ENCODE data around the gene PNPLA5. TPM values are rescaled to one million over a fixed set of nuclear protein-coding genes. Genes with fewer than 3 reads are reported as not detected.

The PNPLA5 gene
- total RNA-seq, 4 donors from 2014 or later: not detected

DNA sequence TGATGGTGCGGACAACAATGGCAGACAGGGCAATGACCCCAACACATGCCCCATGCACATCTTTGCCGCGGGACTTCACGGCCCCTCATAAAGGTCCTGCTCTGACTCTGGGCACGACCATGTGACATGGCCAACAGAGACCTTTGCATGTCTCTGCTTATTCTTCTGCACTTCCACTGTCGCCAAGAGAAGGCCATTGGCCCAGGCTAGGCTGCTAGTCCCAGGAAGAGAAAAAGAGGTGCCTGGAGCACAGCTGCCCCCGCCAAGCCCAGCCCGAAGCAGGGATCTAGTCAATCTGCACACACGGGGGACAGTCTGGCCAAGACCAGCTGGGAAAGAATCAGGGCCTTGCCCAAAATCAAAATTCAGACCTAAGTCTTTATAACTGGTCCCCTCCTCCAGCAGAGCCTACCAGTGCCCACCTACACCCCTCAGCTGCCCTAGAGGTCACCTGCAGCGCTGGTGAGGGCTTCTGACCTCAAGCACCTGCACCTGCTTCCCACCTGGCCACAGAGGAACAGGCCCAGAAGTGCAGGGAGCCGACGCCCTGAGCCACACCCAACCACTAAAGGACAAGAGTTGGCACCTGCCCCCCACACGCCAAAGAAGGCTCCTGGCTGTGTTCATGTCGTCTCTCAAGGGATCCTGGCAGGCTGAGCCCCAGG is 37.6 kb downstream of the PNPLA5 start:
- no peaks in the 10 kb centered on the region for H3K36me3 ChIP-seq
- intact Hi-C loops (cut with DNase I; ENCODE audit: low total_unique reads): no loop called here
- H3K9me3 ChIP-seq: no peaks in the 10 kb centered on the region
- ATAC-seq (no peak), DNase-seq (peak in 1 of 2 donors; percentile 8)
- no peaks in the 10 kb centered on the region for H3K4me1 ChIP-seq
- no peak overlapping the region for H3K27ac ChIP-seq
- no peak overlapping the region for H3K4me3 ChIP-seq
- in situ Hi-C loops (cut with MboI; ENCODE audit: low sequenced_read_pairs in 4 of 4): no loop called here
- H3K27me3 ChIP-seq: peaks cover 4 to 31% (median 21%) of the 10 kb centered on the region in 3 donors
- TF ChIP-seq, protein P1, sequence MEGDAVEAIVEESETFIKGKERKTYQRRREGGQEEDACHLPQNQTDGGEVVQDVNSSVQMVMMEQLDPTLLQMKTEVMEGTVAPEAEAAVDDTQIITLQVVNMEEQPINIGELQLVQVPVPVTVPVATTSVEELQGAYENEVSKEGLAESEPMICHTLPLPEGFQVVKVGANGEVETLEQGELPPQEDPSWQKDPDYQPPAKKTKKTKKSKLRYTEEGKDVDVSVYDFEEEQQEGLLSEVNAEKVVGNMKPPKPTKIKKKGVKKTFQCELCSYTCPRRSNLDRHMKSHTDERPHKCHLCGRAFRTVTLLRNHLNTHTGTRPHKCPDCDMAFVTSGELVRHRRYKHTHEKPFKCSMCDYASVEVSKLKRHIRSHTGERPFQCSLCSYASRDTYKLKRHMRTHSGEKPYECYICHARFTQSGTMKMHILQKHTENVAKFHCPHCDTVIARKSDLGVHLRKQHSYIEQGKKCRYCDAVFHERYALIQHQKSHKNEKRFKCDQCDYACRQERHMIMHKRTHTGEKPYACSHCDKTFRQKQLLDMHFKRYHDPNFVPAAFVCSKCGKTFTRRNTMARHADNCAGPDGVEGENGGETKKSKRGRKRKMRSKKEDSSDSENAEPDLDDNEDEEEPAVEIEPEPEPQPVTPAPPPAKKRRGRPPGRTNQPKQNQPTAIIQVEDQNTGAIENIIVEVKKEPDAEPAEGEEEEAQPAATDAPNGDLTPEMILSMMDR (IDR thresholded peaks at IDR 0.05 in 4 of 5, conservative IDR thresholded peaks at IDR 0.05 in 1 of 5): no peak
- TF ChIP-seq POLR2A (IDR thresholded peaks at IDR 0.05): no peak

DNA sequence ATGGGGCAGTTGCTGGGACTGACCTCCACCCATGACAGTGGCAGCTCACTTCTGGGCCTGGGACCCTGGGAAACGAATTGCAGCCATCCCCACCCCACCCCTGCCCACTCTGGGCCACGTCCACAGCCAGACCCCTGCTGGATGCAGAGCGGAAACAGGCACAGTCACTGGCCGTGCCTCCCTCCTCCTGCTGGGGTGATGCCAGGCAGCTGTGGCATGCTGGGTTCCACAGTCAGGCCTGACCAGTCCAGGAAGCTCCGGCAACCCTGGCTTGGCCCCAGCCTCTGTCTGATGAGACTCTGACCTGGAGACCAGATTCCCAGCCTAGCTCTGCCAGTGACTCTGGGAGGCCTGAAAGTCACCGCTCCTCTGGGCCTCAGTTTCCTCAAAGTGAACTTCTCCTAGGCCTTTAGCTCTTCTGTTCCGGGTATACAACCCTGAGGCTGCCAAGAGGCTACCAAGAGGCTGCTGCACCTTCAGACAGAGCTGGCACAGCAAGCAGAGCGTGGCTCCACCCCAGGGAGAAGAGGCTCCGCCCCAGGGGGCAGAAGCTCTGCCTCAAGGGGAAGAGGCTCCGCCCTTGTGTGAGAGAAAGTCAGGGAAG is 38.4 kb downstream of the PNPLA5 start:
- no peaks in the 10 kb centered on the region for H3K36me3 ChIP-seq
- intact Hi-C loops (cut with DNase I; ENCODE audit: low total_unique reads): no loop called here
- ATAC-seq (no peak), DNase-seq (peak in 1 of 2 donors; percentile 5)
- no peak overlapping the region for H3K4me3 ChIP-seq
- TF ChIP-seq, protein P1 (IDR thresholded peaks at IDR 0.05 in 4 of 5, conservative IDR thresholded peaks at IDR 0.05 in 1 of 5): no peak
- no peak for TF ChIP-seq POLR2A (IDR thresholded peaks at IDR 0.05)
- H3K27ac ChIP-seq: no peak overlapping the region
- no peaks in the 10 kb centered on the region for H3K9me3 ChIP-seq
- no peaks in the 10 kb centered on the region for H3K4me1 ChIP-seq
- peaks cover 4 to 29% (median 19%) of the 10 kb centered on the region in 3 donors for H3K27me3 ChIP-seq
- in situ Hi-C loops (cut with MboI; ENCODE audit: low sequenced_read_pairs in 4 of 4): no loop called here

DNA sequence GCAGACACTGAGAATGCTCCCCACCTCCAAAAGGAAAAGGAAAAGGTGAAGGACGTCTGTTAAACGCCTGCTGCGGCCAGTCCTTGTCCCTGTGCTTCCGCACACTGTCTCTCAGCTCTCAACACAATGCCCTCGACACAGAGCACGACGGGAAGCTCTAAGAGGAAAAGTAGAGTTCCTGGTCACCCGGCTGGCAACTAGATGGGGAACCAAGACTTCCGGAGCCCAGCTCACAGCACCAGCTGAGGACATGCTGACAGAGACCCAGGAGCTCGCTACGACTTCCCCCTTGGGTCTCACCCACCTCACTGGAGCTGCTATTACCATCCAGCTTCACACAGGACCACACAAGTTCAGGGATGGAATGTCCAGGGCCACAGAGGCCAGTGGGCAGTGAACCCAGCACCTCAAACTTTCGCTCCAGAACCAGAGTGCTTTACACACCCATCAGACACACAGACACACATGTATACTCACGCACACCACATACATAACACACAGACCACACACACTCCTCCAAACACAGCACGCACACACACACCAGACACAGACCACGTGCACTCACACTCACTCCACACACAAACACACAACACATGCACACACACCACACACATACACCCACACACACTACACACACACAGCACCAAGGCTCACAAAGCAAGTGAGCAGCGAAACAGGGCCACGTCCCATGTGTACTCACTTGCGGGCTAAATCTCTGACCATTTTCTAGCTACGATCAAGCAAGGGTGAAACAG is 39.1 kb downstream of the PNPLA5 start:
- no peak for ATAC-seq
- Histone ChIP-seq H3K36me3 (no peaks in the 10 kb centered on the region), H3K27me3 (peaks cover 4 to 29% (median 19%) of the 10 kb centered on the region in 3 donors), H3K4me3 (no peak overlapping the region), H3K4me1 (no peaks in the 10 kb centered on the region), H3K27ac (no peak overlapping the region), H3K9me3 (no peaks in the 10 kb centered on the region)
- in situ Hi-C loops (cut with MboI; ENCODE audit: low sequenced_read_pairs in 4 of 4) (no loop called here), intact Hi-C loops (cut with DNase I; ENCODE audit: low total_unique reads) (no loop called here)
- TF ChIP-seq, protein P1 (IDR thresholded peaks at IDR 0.05 in 4 of 5, conservative IDR thresholded peaks at IDR 0.05 in 1 of 5): no peak
- TF ChIP-seq POLR2A (IDR thresholded peaks at IDR 0.05): no peak
- DNase-seq: peak in 1 of 2 donors; percentile 6

DNA sequence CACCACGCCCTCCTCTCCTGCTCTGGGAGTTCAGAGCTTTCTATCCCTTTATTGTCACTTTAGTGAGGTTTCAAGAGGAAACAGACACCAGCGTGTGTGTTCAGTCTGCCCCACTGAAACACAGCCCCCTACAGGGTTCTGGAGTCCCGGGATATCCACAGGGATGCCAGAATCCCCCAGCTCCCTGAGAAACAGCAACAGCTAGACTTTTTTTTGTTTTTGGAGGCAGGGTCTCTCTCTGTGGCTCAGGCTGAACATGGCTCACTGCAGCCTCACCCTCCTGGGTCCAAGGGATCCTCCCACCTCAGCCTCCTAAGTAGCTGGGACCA is 39.9 kb downstream of the PNPLA5 start:
- in situ Hi-C loops (cut with MboI; ENCODE audit: low sequenced_read_pairs in 4 of 4): no loop called here
- Histone ChIP-seq H3K4me3 (no peak overlapping the region), H3K27me3 (peaks cover 4 to 26% (median 19%) of the 10 kb centered on the region in 3 donors), H3K9me3 (no peaks in the 10 kb centered on the region), H3K27ac (no peak overlapping the region), H3K36me3 (no peaks in the 10 kb centered on the region), H3K4me1 (no peaks in the 10 kb centered on the region)
- DNase-seq: no peak
- intact Hi-C loops (cut with DNase I; ENCODE audit: low total_unique reads): no loop called here
- TF ChIP-seq POLR2A (IDR thresholded peaks at IDR 0.05): no peak
- TF ChIP-seq, protein P1 (IDR thresholded peaks at IDR 0.05 in 4 of 5, conservative IDR thresholded peaks at IDR 0.05 in 1 of 5): no peak
- ATAC-seq: no peak

Measured in gastrocnemius medialis (tissue), 4 donors.